ENCODE measurements around the gene TCERG1. TPM values are rescaled to one million over a fixed set of nuclear protein-coding genes. Genes with fewer than 3 reads are reported as not detected.
A peak's percentile ranks its signal among the peaks of the same experiment; 100 is the strongest.

The TCERG1 gene
- total RNA-seq, 4 donors from 2014 or later = 63.9 to 117 (median 109) TPM

- Histone ChIP-seq H3K27ac (no peak overlapping the region), H3K36me3 (no peaks in the 10 kb centered on the region), H3K27me3 (peaks cover 4% of the 10 kb centered on the region), H3K4me1 (no peaks in the 10 kb centered on the region), H3K4me3 (no peak overlapping the region), H3K9me3 (no peaks in the 10 kb centered on the region)
- in situ Hi-C loops (cut with MboI; ENCODE audit: low pct_ligation_motif_present in 1 of 4, low pct_unique_long_range_greater_than_20kb in 1 of 4, low sequenced_read_pairs in 3 of 4) = loop anchor here (25.0 kb wide), 2 partner anchors 657 to 832 kb away; no protein-coding TSS in a partner anchor
- intact Hi-C loops (cut with DNase I; ENCODE audit: low total_unique reads) = no loop called here
- 69% methylated on average over 2 of the region's 2 CpGs; no CpG with 5 or more reads in 1 of the 2 donors for WGBS, 2 donors (ENCODE audit: low coverage in 1 of 2)
- TF ChIP-seq POLR2AphosphoS5 (IDR thresholded peaks at IDR 0.05) (no peak), EP300 (IDR thresholded peaks at IDR 0.05; ENCODE audit: low read depth) (no peak), CTCF (IDR thresholded peaks at IDR 0.05) (no peak), POLR2A (IDR thresholded peaks at IDR 0.05) (no peak)
- DNase-seq = no peak
Observed at GRCh38 chr5:146529984-146530383, 82.9 kb downstream of the TCERG1 start.

DNA sequence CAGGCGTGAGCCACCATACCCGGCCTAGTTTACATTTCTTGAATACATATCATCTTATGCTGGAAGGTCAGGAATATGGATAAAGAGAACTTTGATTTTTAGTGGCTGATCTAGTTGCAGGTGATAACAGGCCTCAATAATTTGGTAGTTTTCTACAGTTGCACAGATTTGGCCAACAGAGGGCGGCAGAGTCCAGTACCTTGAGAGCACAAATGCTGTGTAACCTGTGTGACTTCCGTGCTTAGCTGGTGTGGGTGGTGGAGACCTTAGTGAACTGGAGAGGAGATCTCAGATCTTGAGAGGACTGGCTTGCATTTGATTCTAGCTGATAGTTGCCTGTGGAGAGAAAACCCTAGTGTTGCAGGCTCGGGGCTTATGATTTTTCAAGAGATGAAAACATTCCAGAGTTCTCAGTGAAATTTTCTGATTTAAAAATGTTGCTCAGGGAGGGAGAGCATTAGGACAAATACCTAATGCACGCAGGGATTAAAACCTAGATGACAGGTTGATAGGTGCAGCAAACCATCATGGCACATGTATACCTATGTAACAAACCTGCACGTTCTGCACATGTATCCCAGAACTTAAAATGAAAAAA is 86.2 kb downstream of the TCERG1 start:
- Histone ChIP-seq H3K36me3 (no peaks in the 10 kb centered on the region), H3K4me3 (no peak overlapping the region), H3K27me3 (no peaks in the 10 kb centered on the region), H3K9me3 (no peaks in the 10 kb centered on the region), H3K27ac (no peak overlapping the region), H3K4me1 (no peaks in the 10 kb centered on the region)
- in situ Hi-C loops (cut with MboI; ENCODE audit: low pct_ligation_motif_present in 1 of 4, low pct_unique_long_range_greater_than_20kb in 1 of 4, low sequenced_read_pairs in 3 of 4) (loop anchor here (25.0 kb wide), 2 partner anchors 654 to 829 kb away; no protein-coding TSS in a partner anchor), intact Hi-C loops (cut with DNase I; ENCODE audit: low total_unique reads) (no loop called here)
- TF ChIP-seq CTCF (IDR thresholded peaks at IDR 0.05) (peak; percentile 61 to 76 (median 71)), POLR2A (IDR thresholded peaks at IDR 0.05) (no peak)
- DNase-seq = peak; percentile 73
- WGBS, 2 donors (ENCODE audit: low coverage in 1 of 2) = 37 to 69% methylated on average over 2 to 7 of the region's 7 CpGs

DNA sequence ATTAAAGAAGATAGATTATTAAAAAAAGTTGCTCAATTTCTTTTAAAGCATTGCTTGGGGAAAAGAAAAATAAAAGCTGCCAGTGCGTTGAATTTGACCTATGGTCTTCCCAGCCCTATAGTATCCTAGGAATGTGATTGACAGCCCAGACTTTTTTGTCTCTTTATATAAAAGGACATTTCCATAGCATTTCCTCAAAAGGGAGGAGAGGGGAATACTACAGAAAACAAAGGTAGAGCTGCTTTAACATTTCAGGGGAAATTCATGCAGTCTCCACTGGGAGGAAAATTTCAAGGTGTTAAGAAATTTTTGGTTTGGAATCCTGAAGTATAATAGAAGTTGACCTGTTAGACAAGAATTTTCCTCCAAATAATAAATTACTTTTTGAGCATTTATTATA is 86.7 kb downstream of the TCERG1 start:
- H3K27ac ChIP-seq = no peak overlapping the region
- TF ChIP-seq POLR2A (IDR thresholded peaks at IDR 0.05) (no peak), EP300 (IDR thresholded peaks at IDR 0.05; ENCODE audit: low read depth) (no peak), POLR2AphosphoS5 (IDR thresholded peaks at IDR 0.05) (no peak), CTCF (IDR thresholded peaks at IDR 0.05) (no peak)
- no peaks in the 10 kb centered on the region for H3K27me3 ChIP-seq
- DNase-seq = no peak
- 0% methylated on average over 1 of the region's 1 CpG for WGBS, 2 donors (ENCODE audit: low coverage in 1 of 2)
- intact Hi-C loops (cut with DNase I; ENCODE audit: low total_unique reads) = no loop called here
- no peaks in the 10 kb centered on the region for H3K4me1 ChIP-seq
- no peaks in the 10 kb centered on the region for H3K9me3 ChIP-seq
- H3K4me3 ChIP-seq = no peak overlapping the region
- H3K36me3 ChIP-seq = no peaks in the 10 kb centered on the region
- in situ Hi-C loops (cut with MboI; ENCODE audit: low pct_ligation_motif_present in 1 of 4, low pct_unique_long_range_greater_than_20kb in 1 of 4, low sequenced_read_pairs in 3 of 4) = loop anchor here (25.0 kb wide), 2 partner anchors 653 to 828 kb away; no protein-coding TSS in a partner anchor

GRCh38 chr5:146538432-146538831 is 91.3 kb downstream of the TCERG1 start:
- intact Hi-C loops (cut with DNase I; ENCODE audit: low total_unique reads) = loop anchor here (5.0 kb wide), 1 partner anchor 429 kb away; no protein-coding TSS in a partner anchor
- Histone ChIP-seq H3K4me1 (no peaks in the 10 kb centered on the region), H3K27ac (no peak overlapping the region), H3K36me3 (no peaks in the 10 kb centered on the region), H3K4me3 (no peak overlapping the region), H3K9me3 (no peaks in the 10 kb centered on the region), H3K27me3 (peaks cover 7% of the 10 kb centered on the region)
- in situ Hi-C loops (cut with MboI; ENCODE audit: low pct_ligation_motif_present in 1 of 4, low pct_unique_long_range_greater_than_20kb in 1 of 4, low sequenced_read_pairs in 3 of 4) = loop anchor here (25.0 kb wide), 2 partner anchors 649 to 824 kb away; no protein-coding TSS in a partner anchor
- 88 to 92% methylated on average over 3 of the region's 3 CpGs for WGBS, 2 donors (ENCODE audit: low coverage in 1 of 2)
- TF ChIP-seq CTCF (IDR thresholded peaks at IDR 0.05) (no peak), EP300 (IDR thresholded peaks at IDR 0.05; ENCODE audit: low read depth) (no peak), POLR2A (IDR thresholded peaks at IDR 0.05) (no peak)
- no peak for DNase-seq

Data from transverse colon (tissue), 4 donors.